ENCODE data around the gene ZG16.

ZG16 gene

GRCh38 chr16:29811170-29811895, 33.3 kb downstream of the ZG16 start:
- no peak for DNase-seq

DNA sequence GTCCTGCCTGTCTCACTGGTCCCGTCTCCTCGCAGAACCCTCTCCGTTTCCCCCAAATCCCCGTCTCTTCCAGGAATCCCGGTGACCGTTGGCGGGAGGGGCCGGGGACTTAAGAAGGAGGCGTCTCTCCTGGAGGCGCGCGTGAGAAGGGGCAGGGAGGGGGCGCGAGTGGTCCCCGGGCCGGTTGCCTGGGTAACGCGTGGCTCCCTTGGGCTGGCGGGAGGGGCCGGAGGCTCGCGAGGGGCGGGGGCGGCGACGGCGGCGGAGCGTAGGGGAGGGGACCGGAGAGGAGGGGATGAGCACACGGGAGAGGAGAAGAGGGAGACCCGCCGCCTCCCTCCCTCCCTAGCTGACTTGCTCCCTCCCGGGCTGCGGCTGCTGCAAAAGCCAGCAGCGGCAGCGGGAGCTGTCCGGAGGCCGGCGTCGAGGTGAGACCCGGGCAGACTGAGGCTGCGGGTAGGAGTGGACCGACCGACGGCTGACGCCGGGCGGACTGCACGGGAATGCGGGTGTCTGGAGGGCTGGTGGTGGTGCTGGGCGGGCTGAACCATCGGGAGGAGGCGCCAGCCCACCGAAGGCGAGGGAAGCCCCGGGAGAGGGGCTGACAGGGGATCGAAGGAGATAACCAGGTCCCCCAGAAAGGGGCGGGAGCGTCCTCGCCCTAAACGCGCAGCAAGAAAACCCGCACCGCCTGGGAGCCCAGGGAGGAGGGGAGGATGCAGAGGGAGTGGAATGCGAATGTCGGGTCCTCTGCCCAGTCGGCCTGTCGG, 34.0 kb downstream of the ZG16 start, which contains the start of gene PRRT2:
Gene PRRT2 (plus strand): TSS at position 298 of the 770 bp plus-strand sequence. CDS start 862 bp downstream, outside the sequence.
- DNase-seq, result no peak

DNA sequence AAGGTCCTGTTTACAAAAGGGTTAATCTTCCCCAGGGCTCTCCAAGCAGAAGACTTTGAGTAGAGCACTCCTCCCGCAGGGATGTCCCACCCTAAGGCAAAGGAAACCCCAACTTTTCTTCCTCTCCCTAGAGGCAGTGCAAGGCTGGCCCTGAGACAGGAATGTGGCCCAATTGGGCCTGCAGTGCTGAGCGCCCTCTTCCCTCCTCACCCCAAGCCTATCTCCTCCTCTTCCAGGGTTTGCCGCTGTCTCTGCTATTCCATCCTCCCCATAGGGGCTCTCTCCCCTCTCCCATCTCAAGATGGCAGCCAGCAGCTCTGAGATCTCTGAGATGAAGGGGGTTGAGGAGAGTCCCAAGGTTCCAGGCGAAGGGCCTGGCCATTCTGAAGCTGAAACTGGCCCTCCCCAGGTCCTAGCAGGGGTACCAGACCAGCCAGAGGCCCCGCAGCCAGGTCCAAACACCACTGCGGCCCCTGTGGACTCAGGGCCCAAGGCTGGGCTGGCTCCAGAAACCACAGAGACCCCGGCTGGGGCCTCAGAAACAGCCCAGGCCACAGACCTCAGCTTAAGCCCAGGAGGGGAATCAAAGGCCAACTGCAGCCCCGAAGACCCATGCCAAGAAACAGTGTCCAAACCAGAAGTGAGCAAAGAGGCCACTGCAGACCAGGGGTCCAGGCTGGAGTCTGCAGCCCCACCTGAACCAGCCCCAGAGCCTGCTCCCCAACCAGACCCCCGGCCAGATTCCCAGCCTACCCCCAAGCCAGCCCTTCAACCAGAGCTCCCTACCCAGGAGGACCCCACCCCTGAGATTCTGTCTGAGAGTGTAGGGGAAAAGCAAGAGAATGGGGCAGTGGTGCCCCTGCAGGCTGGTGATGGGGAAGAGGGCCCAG, 34.9 kb downstream of the ZG16 start:
- DNase-seq, result no peak

GRCh38 chr16:29813644-29814562, 35.8 kb downstream of the ZG16 start:
- DNase-seq, result no peak

DNA sequence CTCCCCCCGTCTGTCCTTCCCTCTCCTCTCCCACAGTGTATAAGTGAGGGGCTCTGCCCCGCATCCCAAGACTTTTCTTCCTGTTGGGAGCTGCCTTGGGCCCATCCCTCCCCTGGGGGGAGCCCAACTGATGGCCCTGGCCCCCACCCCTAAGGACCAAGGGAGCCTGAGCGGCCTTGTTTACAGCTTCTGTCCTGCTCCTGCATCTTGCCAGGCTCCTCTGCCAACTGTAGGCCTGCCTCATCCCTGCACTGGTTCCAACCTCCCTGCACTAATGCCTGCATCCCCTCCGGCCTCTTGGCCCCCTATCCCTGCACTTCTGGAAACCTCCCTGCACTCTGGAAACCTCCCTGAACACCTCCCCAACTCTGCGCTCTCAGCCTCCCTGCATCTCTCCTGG, 36.5 kb downstream of the ZG16 start:
- no peak for DNase-seq

DNA sequence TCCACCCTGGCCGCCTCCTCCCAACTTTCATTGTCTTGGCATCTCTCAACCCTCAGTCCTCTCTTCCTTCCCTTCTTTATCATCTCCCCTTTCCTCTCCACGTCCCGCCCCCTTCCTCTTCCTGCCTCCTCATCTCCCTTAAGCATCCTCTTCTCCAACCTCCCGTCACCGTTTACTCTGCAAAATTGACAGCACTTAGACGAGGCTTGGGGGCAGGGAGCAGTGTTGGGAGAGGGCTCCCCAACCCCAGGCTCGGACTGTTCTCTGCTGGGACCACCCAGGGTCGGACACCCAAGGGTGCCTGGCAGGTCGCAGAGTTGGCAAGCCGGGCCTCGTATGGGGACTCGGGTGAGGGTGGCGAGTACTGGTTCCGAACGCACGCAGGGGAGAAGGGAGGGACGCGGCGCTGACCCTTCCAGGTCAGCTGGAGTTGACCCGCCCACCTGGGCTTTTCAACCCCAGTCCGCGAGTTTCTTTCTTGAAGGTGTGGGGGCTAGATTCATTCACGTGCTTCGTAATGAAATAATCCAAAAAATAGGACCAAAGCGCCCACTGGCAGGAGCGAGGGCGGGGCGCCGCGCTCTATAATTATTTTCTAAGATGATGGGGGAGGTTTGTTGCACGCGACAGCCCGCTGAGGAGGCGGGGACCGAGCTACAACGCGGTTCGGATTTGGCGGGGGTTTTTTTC, 37.1 kb downstream of the ZG16 start:
- no peak for DNase-seq

DNA sequence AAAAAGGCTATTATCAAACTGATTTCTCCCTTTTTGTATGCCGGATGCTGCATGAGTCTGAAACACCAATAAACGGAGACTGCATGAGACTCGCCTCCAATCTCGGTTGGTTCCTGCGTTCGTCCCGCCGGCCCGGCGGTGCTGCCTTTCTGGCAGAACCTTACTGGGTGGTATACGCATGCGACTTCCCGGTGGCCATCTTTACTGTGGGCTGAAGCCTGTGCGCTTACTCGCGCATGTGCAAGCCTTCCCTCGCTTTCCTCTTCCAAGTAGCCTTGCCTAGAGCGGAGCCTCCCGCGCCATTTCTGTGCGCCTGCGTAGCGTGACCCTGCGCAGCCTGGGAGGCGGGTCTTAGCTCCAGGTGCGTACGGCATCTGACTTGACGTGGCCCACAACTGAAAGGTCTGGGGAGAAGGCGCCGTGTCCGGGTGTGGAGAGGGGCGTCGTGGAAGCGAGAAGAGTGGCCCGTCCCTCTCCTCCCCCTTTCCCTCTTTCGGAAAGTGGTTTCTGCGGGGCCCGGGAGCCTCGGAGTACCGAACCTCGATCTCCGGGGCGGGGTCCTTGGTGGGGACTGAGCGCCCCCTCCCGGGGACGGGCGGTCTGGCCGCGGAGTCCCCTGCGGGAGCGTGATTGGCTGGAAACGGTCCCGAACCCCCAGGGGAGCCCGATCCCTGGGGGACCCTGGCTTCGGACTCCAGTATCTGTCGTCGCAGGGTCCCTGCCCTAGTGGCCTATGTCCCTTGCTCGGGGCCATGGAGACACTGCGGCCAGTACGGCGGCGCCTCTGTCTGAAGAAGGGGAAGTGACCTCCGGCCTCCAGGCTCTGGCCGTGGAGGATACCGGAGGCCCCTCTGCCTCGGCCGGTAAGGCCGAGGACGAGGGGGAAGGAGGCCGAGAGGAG, 38.0 kb downstream of the ZG16 start, which contains the start of gene PAGR1:
Gene PAGR1 (plus strand): TSS at position 360 of the 901 bp plus-strand sequence. CDS start 374 bp downstream, at position 734.
- peak; percentile 97 for DNase-seq

- DNase-seq, result peak; percentile 49
Observed at GRCh38 chr16:29816694-29817441, 38.8 kb downstream of the ZG16 start.

- DNase-seq, result no peak
Observed at GRCh38 chr16:29818082-29818481, 40.0 kb downstream of the ZG16 start.

DNA sequence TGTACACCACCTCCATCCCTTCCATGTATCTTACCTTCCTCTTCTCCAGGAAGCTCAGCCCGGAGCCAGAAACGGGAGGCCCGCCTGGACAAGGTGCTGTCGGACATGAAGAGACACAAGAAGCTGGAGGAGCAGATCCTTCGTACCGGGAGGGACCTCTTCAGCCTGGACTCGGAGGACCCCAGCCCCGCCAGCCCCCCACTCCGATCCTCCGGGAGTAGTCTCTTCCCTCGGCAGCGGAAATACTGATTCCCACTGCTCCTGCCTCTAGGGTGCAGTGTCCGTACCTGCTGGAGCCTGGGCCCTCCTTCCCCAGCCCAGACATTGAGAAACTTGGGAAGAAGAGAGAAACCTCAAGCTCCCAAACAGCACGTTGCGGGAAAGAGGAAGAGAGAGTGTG, 41.5 kb downstream of the ZG16 start:
- no peak for DNase-seq

GRCh38 chr16:29820271-29820701, 42.2 kb downstream of the ZG16 start, which contains the start of gene MVP:
MVP (plus strand) TSS chr16:29820462; CDS start chr16:29830550, 10,088 bp downstream.
- no peak for DNase-seq

DNA sequence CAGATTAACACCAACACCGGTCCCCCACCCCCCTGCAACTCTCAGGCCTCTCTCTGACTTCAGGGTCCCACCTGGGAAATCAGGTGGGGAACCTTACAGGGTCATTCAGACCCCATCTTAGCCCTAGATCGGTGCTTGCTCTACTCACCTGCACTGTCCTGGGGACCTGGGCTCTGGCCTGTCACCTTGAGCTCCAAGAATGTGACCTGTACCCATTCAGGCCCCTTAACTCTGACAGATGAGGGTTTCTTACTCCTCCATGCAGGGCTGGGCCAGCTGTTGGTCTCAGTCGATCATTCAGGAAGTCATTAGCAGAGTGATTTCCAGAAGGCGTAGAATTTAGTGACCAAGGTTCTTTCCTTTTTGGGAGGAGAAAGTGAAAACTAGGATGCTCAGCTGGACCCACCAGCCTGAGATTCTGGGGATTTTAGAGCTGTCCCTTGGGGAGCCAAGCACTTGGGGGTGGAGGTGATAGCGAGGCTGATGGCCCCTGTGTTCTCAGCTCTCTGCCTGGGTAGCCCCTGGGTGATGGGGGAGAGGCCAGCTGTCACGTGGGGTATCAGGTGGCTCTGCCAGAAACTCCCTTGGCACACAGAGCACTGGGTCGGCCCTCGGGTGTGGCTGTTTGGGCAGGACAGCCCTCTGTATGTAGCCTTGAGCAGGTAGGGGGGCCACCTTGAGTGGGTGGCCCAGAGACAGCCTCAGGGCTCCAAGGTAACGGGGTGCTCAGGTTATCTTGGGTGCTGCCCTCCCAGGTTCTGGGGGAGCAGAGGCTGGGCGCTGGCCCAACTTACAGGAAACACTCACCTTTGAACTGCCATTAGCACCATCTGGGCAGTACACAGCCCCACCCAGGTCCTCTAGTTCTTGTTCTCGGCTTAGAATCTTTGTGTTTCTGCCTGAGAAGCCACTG, 42.9 kb downstream of the ZG16 start:
- DNase-seq, result no peak

GRCh38 chr16:29821643-29822115, 43.6 kb downstream of the ZG16 start:
- no peak for DNase-seq

DNA sequence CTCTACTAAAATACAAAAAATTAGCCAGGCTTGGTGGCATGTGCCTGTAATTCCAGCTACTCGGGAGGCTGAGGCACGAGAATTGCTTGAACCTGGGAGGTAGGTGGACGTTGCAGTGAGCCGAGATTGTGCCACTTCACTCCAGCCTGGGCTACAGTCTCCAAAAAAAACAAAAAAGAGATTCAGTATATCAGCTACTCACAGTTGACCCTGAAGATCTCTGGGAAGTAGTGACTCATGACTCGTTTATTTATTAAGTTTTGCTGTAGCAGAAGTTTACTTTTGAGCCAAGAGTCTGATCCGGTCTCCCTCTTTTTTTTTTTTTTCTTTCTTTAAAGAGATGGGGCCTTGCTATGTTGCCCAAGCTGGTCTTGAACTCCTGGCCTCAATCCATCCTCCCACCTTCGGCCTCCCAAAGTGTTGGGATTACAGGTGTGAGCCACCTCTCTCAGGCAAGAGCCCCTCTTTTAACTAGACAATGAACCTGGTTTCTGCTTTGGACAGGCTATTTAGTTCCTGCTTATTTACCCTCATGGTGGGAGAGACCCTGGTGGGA, 46.6 kb downstream of the ZG16 start:
- DNase-seq, result no peak

- no peak for DNase-seq
Observed at GRCh38 chr16:29825145-29826044, 47.3 kb downstream of the ZG16 start.

- DNase-seq, result no peak
Observed at GRCh38 chr16:29826342-29826695, 48.3 kb downstream of the ZG16 start.

GRCh38 chr16:29830774-29831173, 52.7 kb downstream of the ZG16 start:
- no peak for DNase-seq

All from GF-D8 (cell line).